Measurements from ENCODE around the gene OR5P2.

DNA sequence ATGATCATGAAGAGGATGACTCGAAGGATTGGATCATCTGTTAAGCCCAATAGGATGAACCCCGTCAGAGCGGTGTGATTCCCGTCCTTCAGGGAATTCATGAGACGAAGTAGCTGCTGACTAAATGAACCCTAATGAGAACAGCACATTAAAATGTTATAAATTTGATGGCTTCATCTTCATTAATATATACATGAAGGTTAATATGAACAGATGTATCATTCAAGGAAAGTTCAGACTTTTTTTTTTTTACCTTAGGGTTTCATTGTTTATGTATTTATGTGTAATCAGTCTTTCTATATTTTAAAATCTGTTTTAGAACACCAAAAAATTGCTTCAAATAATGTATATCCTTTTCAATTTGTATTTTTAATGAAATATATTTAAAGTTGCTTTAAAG, at the start of gene OR5P2:
- TF ChIP-seq CTCF (IDR thresholded peaks at IDR 0.05) (no peak), POLR2AphosphoS5 (IDR thresholded peaks at IDR 0.05) (no peak)
